WTC11 (cell line): ENCODE measurements around the gene AURKB. TPM values are rescaled to one million over a fixed set of nuclear protein-coding genes. Genes with fewer than 3 reads are reported as not detected.

Experiments
- ATAC-seq: fragments of 200-7000 bp; cut with Tn5 transposase; 2 replicates; pipeline ENCODE4 v1.10.0; 2021; ENCODE audit warnings: mild to moderate bottlenecking, moderate library complexity
- CTCF ChIA-PET: fragments of 300-600 bp; sonication (Branson Sonifier 250); formaldehyde crosslinking; loops from one replicate; lab custom pipeline; 2021; ENCODE audit warnings: antibody characterized with exemption; lab: Charles Lee
- POLR2A ChIA-PET: fragments of 350-600 bp; sonication (Branson Sonifier 250); formaldehyde crosslinking; loops from one replicate; lab custom pipeline; 2021; ENCODE audit warnings: antibody characterized with exemption; lab: Charles Lee
- DNase-seq: peaks from one replicate; pipeline ENCODE4 v3.0.0; 2021; ENCODE audit warnings: low spot score
- H3K27ac Mint-ChIP-seq: 2 replicates; pipeline ENCODE4 v1.8.0; 2021; ENCODE audit warnings: mixed read lengths
- H3K27me3 Mint-ChIP-seq: 2 replicates; pipeline ENCODE4 v1.8.0; 2021; ENCODE audit warnings: low read depth, mild to moderate bottlenecking, moderate library complexity, mixed read lengths
- H3K36me3 Mint-ChIP-seq: 2 replicates; pipeline ENCODE4 v1.8.0; 2021; ENCODE audit warnings: mixed read lengths
- H3K4me1 Mint-ChIP-seq: 2 replicates; pipeline ENCODE4 v1.8.0; 2022; ENCODE audit warnings: mixed read lengths
- H3K4me3 Mint-ChIP-seq: 2 replicates; pipeline ENCODE4 v1.8.0; 2021; ENCODE audit warnings: mild to moderate bottlenecking, moderate library complexity, mixed read lengths
- H3K9me3 Mint-ChIP-seq: 2 replicates; pipeline ENCODE4 v1.8.0; 2021; ENCODE audit warnings: mixed read lengths
- ARID4B ChIP-seq: sonication (generic); formaldehyde crosslinking; IDR thresholded peaks from 2 replicates; pipeline ENCODE4 v1.8.0; 2023; ENCODE audit warnings: missing genetic modification reagents, mild to moderate bottlenecking, borderline replicate concordance
- ATF6 ChIP-seq: sonication (generic); formaldehyde crosslinking; IDR thresholded peaks from 2 replicates; pipeline ENCODE4 v1.8.1; 2023; ENCODE audit warnings: mild to moderate bottlenecking, missing genetic modification reagents
- CREM ChIP-seq: sonication (generic); formaldehyde crosslinking; IDR thresholded peaks from 2 replicates; pipeline ENCODE4 v1.8.1; 2022; ENCODE audit warnings: mild to moderate bottlenecking, missing genetic modification reagents, moderate library complexity
- FOXK1 ChIP-seq: sonication (generic); formaldehyde crosslinking; IDR thresholded peaks from 2 replicates; pipeline ENCODE4 v1.8.0; 2022; ENCODE audit warnings: mild to moderate bottlenecking, moderate library complexity, missing genetic modification reagents
- FOXP1 ChIP-seq: sonication (generic); formaldehyde crosslinking; IDR thresholded peaks from 2 replicates; pipeline ENCODE4 v1.8.0; 2022; ENCODE audit warnings: missing genetic modification reagents, mild to moderate bottlenecking, moderate library complexity, borderline replicate concordance
- GABPB1 ChIP-seq: sonication (generic); formaldehyde crosslinking; IDR thresholded peaks from 2 replicates; pipeline ENCODE4 v1.8.1; 2023; ENCODE audit warnings: mild to moderate bottlenecking, missing genetic modification reagents
- HMGA2 ChIP-seq: fragments of 250-450 bp; sonication (Bioruptor Pico); IDR thresholded peaks from 2 replicates; pipeline ENCODE4 v1.4.0; 2021; ENCODE audit warnings: mild to moderate bottlenecking, moderate library complexity
- NFE2L1 ChIP-seq: sonication (generic); formaldehyde crosslinking; IDR thresholded peaks from 2 replicates; pipeline ENCODE4 v1.8.1; 2023; ENCODE audit warnings: missing genetic modification reagents
- SMAD4 ChIP-seq: sonication (generic); formaldehyde crosslinking; IDR thresholded peaks from 2 replicates; pipeline ENCODE4 v1.8.0; 2022; ENCODE audit warnings: mild to moderate bottlenecking, missing genetic modification reagents
- SP1 ChIP-seq: sonication (generic); formaldehyde crosslinking; conservative IDR thresholded peaks from 2 replicates; pipeline ENCODE4 v1.8.1; 2022; ENCODE audit warnings: missing genetic modification reagents
- ZNF416 ChIP-seq: fragments of 250-450 bp; sonication (Bioruptor Pico); IDR thresholded peaks from 2 replicates; pipeline ENCODE4 v1.9.0; 2021; ENCODE audit warnings: mild to moderate bottlenecking, inconsistent platforms
- total RNA-seq: library from RNA; stranded (reverse); gene quantifications from 3 replicates; pipeline ENCODE4 v1.2.3, GENCODE V29; 2021
- TF ChIP-seq, protein P1 (sequence below): sonication (generic); formaldehyde crosslinking; IDR thresholded peaks from 2 replicates; pipeline ENCODE4 v1.8.0; 2023; ENCODE audit warnings: mild to moderate bottlenecking, missing genetic modification reagents
- TF ChIP-seq, protein P2 (sequence below): sonication (generic); formaldehyde crosslinking; IDR thresholded peaks from 2 replicates; pipeline ENCODE4 v1.8.1; 2023; ENCODE audit warnings: mild to moderate bottlenecking, missing genetic modification reagents, moderate library complexity
- TF ChIP-seq, protein P3 (sequence below): fragments of 250-450 bp; sonication (Bioruptor Pico); IDR thresholded peaks from 2 replicates; pipeline ENCODE4 v1.9.0; 2021; ENCODE audit warnings: mild to moderate bottlenecking
- TF ChIP-seq, protein P4 (sequence below): sonication (generic); formaldehyde crosslinking; IDR thresholded peaks from 2 replicates; pipeline ENCODE4 v1.8.1; 2023; ENCODE audit warnings: mild to moderate bottlenecking, moderate library complexity, missing genetic modification reagents

AURKB gene
- total RNA-seq, 1 experiment from 2014 or later = 215 TPM

DNA sequence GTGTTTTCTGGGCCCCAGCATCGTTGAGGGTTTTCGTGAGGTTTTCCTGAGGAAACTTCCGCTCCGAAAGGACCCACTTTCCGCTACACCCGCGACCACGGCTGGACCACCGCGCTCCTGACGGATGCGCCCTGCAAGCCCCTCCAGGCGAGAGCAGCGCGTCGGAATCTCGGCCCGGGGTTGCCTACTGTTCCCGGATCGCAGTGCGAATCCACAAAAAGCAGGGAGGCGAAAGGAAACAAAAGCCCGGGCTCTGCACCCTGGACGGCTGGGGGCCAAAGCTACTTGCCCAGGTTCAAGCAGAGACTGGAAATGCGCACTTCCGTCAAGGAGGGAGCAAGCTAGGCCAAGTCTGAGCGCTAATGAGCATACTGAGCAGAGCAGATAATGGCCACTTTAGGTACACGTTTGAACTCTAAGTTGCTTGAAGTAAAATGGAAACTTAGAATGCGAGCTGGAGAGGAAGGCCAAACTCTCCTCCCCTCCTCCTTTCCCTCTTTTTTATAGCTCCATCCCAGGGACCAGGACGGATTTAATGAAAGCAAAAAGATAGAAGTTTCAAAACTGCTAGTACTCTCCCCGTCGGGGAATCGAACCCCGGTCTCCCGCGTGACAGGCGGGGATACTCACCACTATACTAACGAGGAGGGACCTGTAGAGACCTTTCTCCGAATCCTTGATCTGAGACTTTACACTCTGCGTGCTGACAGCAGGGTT lies 11.4 kb upstream of the AURKB start:
- peaks cover 14% of the 10 kb centered on the region for H3K4me1 Mint-ChIP-seq
- DNase-seq (peak; percentile 89), ATAC-seq (peak; percentile 7)
- ChIA-PET CTCF (interaction anchor here (0.8 to 4.0 kb wide), 7 partner anchors 11 to 162 kb away, joined by 3 to 24 read pairs (median 9); partner anchors contain the start of genes AURKB and BORCS6), POLR2A (interaction anchor here (0.6 to 5.0 kb wide), 10 partner anchors 12 to 102 kb away, joined by 3 to 43 read pairs (median 4); partner anchors contain the start of genes AURKB, BORCS6, CTC1 and PFAS)
- peak overlapping the region; percentile 99 for H3K4me3 Mint-ChIP-seq
- peak overlapping the region; percentile 99 for H3K27ac Mint-ChIP-seq
- H3K36me3 Mint-ChIP-seq = no peaks in the 10 kb centered on the region; the same call in 1 of the 2 replicates
- H3K27me3 Mint-ChIP-seq = peaks cover 7% of the 10 kb centered on the region
- no peaks in the 10 kb centered on the region for H3K9me3 Mint-ChIP-seq
- no peak for TF ChIP-seq CREM
- TF ChIP-seq, protein P1, sequence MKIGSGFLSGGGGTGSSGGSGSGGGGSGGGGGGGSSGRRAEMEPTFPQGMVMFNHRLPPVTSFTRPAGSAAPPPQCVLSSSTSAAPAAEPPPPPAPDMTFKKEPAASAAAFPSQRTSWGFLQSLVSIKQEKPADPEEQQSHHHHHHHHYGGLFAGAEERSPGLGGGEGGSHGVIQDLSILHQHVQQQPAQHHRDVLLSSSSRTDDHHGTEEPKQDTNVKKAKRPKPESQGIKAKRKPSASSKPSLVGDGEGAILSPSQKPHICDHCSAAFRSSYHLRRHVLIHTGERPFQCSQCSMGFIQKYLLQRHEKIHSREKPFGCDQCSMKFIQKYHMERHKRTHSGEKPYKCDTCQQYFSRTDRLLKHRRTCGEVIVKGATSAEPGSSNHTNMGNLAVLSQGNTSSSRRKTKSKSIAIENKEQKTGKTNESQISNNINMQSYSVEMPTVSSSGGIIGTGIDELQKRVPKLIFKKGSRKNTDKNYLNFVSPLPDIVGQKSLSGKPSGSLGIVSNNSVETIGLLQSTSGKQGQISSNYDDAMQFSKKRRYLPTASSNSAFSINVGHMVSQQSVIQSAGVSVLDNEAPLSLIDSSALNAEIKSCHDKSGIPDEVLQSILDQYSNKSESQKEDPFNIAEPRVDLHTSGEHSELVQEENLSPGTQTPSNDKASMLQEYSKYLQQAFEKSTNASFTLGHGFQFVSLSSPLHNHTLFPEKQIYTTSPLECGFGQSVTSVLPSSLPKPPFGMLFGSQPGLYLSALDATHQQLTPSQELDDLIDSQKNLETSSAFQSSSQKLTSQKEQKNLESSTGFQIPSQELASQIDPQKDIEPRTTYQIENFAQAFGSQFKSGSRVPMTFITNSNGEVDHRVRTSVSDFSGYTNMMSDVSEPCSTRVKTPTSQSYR (CRISPR knock-in tag) = no peak
- TF ChIP-seq GABPB1 = peak; percentile 44; the same call in 1 of the 2 replicates
- 0 out of 2 replicates have a peak, but pooled peaks have one; percentile 33 for TF ChIP-seq HMGA2 (CRISPR knock-in tag)
- no peak for TF ChIP-seq ATF6 (CRISPR knock-in tag)

DNA sequence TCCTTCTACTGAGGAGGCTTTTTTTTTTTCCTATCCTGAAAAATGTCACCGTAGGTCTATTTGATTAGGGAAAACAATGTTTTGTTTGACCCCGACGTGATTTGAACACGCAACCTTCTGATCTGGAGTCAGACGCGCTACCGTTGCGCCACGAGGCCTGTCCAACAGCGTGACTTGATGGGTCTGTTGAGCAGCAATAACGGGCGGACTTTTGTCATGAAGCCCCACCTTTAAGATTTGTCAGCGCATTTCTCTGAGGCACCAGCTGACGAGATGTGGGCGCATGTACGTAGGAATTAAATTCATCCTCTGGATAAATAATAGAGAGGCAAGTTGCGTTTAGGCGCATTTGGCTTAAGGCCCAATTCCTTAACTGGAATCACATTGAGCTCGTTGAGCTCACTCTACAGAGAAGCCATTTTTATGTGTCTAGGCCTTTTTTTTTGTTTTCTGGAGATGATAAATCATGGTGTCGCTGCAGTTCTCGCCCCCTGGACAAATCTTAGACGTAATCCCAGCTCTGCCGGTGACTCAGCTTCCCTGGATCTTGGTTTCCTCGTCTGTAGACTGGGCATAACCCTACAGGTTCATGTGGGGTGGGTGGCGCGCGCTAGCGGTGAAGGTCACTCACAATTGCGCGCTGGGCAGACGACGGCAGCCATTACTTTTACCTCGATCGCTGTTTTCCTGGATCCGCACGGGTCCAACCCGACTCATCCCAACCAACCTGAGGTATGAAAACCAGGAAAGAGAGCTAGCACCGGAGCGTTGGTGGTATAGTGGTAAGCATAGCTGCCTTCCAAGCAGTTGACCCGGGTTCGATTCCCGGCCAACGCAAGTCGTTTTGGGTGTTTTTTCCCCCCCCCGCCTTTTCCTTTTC lies 10.6 kb upstream of the AURKB start:
- peaks cover 5% of the 10 kb centered on the region for H3K27me3 Mint-ChIP-seq
- no peaks in the 10 kb centered on the region for H3K36me3 Mint-ChIP-seq
- H3K9me3 Mint-ChIP-seq = no peaks in the 10 kb centered on the region
- H3K4me1 Mint-ChIP-seq = peaks cover 14% of the 10 kb centered on the region
- H3K27ac Mint-ChIP-seq = peak overlapping the region; percentile 99
- peak; percentile 12 for ATAC-seq
- H3K4me3 Mint-ChIP-seq = peak overlapping the region; percentile 99
- DNase-seq = peak; percentile 96
- ChIA-PET POLR2A (interaction anchor here (0.6 to 5.0 kb wide), 9 partner anchors 11 to 101 kb away, joined by 3 to 43 read pairs (median 4); partner anchors contain the start of genes AURKB, BORCS6, CTC1 and PFAS), CTCF (interaction anchor here (0.8 to 4.0 kb wide), 7 partner anchors 10 to 161 kb away, joined by 3 to 24 read pairs (median 9); partner anchors contain the start of genes AURKB and BORCS6)
- TF ChIP-seq, protein P2, sequence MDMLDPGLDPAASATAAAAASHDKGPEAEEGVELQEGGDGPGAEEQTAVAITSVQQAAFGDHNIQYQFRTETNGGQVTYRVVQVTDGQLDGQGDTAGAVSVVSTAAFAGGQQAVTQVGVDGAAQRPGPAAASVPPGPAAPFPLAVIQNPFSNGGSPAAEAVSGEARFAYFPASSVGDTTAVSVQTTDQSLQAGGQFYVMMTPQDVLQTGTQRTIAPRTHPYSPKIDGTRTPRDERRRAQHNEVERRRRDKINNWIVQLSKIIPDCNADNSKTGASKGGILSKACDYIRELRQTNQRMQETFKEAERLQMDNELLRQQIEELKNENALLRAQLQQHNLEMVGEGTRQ (CRISPR knock-in tag) = peak; percentile 7; the same call in 1 of the 2 replicates
- TF ChIP-seq, protein P3, sequence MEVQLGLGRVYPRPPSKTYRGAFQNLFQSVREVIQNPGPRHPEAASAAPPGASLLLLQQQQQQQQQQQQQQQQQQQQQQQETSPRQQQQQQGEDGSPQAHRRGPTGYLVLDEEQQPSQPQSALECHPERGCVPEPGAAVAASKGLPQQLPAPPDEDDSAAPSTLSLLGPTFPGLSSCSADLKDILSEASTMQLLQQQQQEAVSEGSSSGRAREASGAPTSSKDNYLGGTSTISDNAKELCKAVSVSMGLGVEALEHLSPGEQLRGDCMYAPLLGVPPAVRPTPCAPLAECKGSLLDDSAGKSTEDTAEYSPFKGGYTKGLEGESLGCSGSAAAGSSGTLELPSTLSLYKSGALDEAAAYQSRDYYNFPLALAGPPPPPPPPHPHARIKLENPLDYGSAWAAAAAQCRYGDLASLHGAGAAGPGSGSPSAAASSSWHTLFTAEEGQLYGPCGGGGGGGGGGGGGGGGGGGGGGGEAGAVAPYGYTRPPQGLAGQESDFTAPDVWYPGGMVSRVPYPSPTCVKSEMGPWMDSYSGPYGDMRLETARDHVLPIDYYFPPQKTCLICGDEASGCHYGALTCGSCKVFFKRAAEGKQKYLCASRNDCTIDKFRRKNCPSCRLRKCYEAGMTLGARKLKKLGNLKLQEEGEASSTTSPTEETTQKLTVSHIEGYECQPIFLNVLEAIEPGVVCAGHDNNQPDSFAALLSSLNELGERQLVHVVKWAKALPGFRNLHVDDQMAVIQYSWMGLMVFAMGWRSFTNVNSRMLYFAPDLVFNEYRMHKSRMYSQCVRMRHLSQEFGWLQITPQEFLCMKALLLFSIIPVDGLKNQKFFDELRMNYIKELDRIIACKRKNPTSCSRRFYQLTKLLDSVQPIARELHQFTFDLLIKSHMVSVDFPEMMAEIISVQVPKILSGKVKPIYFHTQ (CRISPR knock-in tag) = no peak
- peak; percentile 18; the same call in 1 of the 2 replicates for TF ChIP-seq ARID4B (CRISPR knock-in tag)
- TF ChIP-seq NFE2L1 = peak; percentile 68
- TF ChIP-seq SMAD4 (CRISPR knock-in tag) = 0 out of 2 replicates have a peak, but pooled peaks have one; percentile 34
- 0 out of 2 replicates have a peak, but pooled peaks have one; percentile 22 for TF ChIP-seq FOXK1 (CRISPR knock-in tag)
- TF ChIP-seq ZNF416 (CRISPR knock-in tag) = 0 out of 2 replicates have a peak, but pooled peaks have one; percentile 40
- no peak; the same call in none of the 2 replicates for TF ChIP-seq SP1 (CRISPR knock-in tag)
- no peak; the same call in 1 of the 2 replicates for TF ChIP-seq FOXP1
- TF ChIP-seq, protein P4, sequence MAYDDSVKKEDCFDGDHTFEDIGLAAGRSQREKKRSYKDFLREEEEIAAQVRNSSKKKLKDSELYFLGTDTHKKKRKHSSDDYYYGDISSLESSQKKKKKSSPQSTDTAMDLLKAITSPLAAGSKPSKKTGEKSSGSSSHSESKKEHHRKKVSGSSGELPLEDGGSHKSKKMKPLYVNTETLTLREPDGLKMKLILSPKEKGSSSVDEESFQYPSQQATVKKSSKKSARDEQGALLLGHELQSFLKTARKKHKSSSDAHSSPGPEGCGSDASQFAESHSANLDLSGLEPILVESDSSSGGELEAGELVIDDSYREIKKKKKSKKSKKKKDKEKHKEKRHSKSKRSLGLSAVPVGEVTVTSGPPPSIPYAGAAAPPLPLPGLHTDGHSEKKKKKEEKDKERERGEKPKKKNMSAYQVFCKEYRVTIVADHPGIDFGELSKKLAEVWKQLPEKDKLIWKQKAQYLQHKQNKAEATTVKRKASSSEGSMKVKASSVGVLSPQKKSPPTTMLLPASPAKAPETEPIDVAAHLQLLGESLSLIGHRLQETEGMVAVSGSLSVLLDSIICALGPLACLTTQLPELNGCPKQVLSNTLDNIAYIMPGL (CRISPR knock-in tag) = peak; percentile 99
